Measurements from ENCODE around the gene PDZD4. TPM values are rescaled to one million over a fixed set of nuclear protein-coding genes. Genes with fewer than 3 reads are reported as not detected.
A peak's percentile ranks its signal among the peaks of the same experiment; 100 is the strongest.

PDZD4 gene
- total RNA-seq, 1 donor: 15.6 TPM

- Histone ChIP-seq H3K9me3 (ENCODE audit: low read depth, low read length) (no peaks in the 10 kb centered on the region), H3K4me1 (ENCODE audit: insufficient read depth, low read length) (peaks cover 25% of the 10 kb centered on the region), H3K4me3 (ENCODE audit: low read length) (no peak overlapping the region), H3K27me3 (ENCODE audit: insufficient read depth, low read length) (no peaks in the 10 kb centered on the region)
Observed at GRCh38 chrX:153797415-153798015, 32.8 kb downstream of the PDZD4 start.

DNA sequence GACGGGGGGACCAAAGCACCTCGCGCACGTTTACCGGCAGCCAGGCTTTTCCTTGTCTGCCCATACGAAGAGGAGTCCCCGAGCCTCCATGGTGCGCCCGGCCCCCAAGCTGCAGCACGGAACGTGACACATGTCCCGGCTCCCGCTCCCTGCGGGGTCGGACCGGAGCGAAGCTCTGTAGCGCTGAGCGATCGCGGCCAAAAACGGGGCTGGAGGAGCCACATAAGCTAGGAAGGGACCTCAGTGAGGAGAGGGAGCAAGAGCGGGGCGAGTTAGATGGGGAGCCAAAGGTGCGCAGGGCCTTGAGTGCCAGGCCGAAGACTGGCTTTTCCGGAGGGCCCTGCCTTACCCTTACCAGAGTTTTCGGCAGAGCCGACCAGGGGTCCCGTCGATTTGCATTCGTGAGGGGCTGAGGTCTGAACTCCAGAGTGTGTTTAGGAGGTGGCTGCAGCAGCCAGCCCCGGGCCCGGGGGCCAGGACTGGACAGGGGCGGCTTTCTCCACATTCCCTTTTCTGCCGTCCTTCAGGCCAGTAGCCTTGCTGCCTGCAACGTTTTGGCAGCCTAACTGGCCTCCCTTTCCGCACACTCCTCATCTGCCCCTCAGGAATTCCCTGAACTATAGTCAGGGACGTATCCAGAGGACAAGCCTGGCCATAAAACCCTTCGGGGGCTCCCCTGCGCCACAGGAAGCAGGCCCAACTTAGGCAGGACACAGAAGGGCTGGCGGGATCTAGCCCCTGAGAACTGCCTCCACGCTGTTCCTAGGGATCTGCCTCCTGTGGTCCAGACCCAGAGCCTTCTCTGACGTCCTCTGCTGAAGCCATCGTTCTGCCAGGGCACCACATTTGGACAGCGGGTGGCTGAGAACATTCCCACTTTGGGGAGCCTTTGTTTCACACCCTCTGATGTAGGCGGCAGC lies 35.2 kb downstream of the PDZD4 start:
- no peaks in the 10 kb centered on the region for H3K27me3 ChIP-seq (ENCODE audit: insufficient read depth, low read length)
- peaks cover 29% of the 10 kb centered on the region for H3K4me1 ChIP-seq (ENCODE audit: insufficient read depth, low read length)
- no peaks in the 10 kb centered on the region for H3K9me3 ChIP-seq (ENCODE audit: low read depth, low read length)
- peak overlapping the region; percentile 64 for H3K4me3 ChIP-seq (ENCODE audit: low read length)

DNA sequence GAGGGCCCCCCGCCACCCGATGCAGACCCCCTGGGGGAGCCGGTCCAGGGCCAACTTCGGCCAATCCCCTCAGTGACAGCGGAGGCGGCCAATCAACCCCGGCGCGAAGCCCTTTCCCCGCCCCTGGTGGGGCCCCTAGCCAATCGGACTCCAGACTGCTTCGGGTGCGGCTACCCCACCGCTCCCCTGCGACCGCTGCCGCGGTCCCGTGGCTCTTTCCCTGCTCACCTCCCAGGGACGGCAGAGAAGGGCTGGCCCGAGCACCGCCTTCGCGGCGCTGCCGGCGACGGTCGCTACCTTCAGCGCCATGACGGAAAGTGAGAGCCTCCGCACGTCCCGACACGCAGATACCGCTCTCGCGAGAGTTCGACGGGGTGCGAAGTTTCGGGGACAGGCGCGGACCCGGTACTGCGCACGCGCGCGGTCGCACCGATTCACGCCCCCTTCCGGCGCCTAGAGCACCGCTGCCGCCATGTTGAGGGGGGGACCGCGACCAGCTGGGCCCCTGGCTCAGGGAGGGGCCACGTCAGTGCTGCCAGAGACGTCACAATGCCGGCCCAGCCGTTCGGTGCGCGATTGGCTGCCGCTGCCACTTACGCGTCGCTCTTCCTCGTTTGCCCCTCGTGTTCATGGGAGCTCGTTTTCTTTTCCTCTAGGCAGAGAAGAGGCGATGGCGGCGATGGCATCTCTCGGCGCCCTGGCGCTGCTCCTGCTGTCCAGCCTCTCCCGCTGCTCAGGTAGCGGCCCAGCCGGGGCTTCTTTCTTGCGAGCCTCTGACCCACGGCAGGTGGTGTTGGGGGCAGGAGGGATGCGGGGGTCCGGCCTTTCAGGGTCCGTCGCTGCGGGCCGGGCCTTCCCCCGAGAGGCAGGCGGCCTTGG lies 36.1 kb downstream of the PDZD4 start, which contains the start of the genes IDH3G and SSR4:
TSS of gene IDH3G (minus strand) at position 358 of the 879 bp plus-strand sequence. CDS start at position 309, 49 bp downstream.
TSS of gene SSR4 (plus strand) at position 651 of the 879 bp plus-strand sequence. CDS start at position 671, 20 bp downstream.
- peak within 1 kb of the TSS; percentile 64 for H3K4me3 ChIP-seq (ENCODE audit: low read length)

GRCh38 chrX:153793291-153793690 lies 37.1 kb downstream of the PDZD4 start:
- Histone ChIP-seq H3K9me3 (ENCODE audit: low read depth, low read length) (no peaks in the 10 kb centered on the region), H3K4me1 (ENCODE audit: insufficient read depth, low read length) (peaks cover 29% of the 10 kb centered on the region), H3K4me3 (ENCODE audit: low read length) (peak overlapping the region; percentile 64), H3K27me3 (ENCODE audit: insufficient read depth, low read length) (no peaks in the 10 kb centered on the region)

More for the DNA sequence above, 36.1 kb downstream of the PDZD4 start, which contains the start of the genes IDH3G and SSR4:
- Histone ChIP-seq H3K9me3 (ENCODE audit: low read depth, low read length) (no peaks in the 10 kb centered on the region), H3K4me1 (ENCODE audit: insufficient read depth, low read length) (peaks cover 29% of the 10 kb centered on the region), H3K27me3 (ENCODE audit: insufficient read depth, low read length) (no peaks in the 10 kb centered on the region)

DNA sequence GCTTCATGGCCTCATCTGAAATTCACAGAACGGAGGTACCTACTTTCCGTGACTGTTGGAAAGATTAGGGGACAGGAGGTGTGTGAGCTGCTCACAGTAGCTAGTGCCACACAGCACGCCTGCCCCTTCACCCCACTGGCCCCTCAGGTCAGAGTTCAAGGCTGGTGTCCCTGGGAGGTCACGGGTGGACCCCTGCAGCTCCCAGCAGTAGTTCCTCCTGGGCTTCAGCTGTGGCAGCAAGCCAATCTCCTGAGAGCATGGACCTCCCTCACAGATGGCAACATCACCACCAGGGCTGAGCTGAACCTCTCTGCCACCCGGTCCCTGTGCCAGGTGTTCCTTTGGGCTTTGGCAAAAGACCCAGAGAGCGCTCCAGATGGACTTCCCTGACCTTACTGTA lies 38.0 kb downstream of the PDZD4 start:
- H3K9me3 ChIP-seq (ENCODE audit: low read depth, low read length): no peaks in the 10 kb centered on the region
- no peaks in the 10 kb centered on the region for H3K27me3 ChIP-seq (ENCODE audit: insufficient read depth, low read length)
- peaks cover 29% of the 10 kb centered on the region for H3K4me1 ChIP-seq (ENCODE audit: insufficient read depth, low read length)
- no peak overlapping the region for H3K4me3 ChIP-seq (ENCODE audit: low read length)

GRCh38 chrX:153791104-153791852 lies 39.1 kb downstream of the PDZD4 start:
- Histone ChIP-seq H3K27me3 (ENCODE audit: insufficient read depth, low read length) (no peaks in the 10 kb centered on the region), H3K4me3 (ENCODE audit: low read length) (no peak overlapping the region), H3K4me1 (ENCODE audit: insufficient read depth, low read length) (peaks cover 27% of the 10 kb centered on the region), H3K9me3 (ENCODE audit: low read depth, low read length) (no peaks in the 10 kb centered on the region)

DNA sequence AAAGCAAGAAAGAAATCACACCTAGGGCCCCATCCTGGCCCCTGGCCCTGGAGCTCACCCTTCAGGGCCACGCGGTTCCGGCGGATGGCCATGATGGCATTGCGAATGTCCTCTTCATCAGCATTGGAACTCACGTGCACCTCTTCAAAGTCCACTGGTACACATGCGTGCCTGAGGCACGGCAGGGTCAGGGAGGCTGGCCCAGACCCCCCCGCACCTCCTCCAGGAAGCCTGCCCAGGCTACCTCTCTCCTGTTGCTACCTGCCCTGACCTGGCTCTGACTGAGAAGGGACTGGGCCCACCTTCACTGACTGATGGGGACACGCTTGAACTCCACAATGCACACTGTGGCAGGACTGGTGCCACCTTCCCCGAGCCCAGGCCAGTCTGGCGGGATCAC lies 40.7 kb downstream of the PDZD4 start:
- H3K9me3 ChIP-seq (ENCODE audit: low read depth, low read length): no peaks in the 10 kb centered on the region
- peaks cover 15% of the 10 kb centered on the region for H3K4me1 ChIP-seq (ENCODE audit: insufficient read depth, low read length)
- no peaks in the 10 kb centered on the region for H3K27me3 ChIP-seq (ENCODE audit: insufficient read depth, low read length)
- H3K4me3 ChIP-seq (ENCODE audit: low read length): no peak overlapping the region

DNA sequence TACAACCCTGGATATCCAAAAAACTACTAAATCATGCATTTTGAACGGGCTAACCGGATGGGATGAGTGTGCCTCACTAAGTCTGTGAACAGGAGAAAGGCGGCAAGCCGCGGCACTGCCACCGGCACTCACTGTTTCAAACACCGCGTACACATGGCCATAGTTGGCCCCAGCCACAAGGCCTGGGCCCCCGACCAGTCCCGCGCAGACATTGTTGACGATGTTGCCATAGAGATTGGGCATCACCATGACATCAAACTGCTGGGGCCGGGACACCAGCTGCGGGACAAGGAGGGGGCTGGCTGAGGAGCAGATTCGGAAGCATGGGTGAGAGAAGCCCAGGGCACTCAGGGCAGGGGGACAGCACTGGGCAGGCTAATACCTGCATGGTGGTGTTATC lies 43.7 kb downstream of the PDZD4 start:
- H3K9me3 ChIP-seq (ENCODE audit: low read depth, low read length): no peaks in the 10 kb centered on the region
- H3K4me3 ChIP-seq (ENCODE audit: low read length): no peak overlapping the region
- H3K4me1 ChIP-seq (ENCODE audit: insufficient read depth, low read length): no peaks in the 10 kb centered on the region
- no peaks in the 10 kb centered on the region for H3K27me3 ChIP-seq (ENCODE audit: insufficient read depth, low read length)

DNA sequence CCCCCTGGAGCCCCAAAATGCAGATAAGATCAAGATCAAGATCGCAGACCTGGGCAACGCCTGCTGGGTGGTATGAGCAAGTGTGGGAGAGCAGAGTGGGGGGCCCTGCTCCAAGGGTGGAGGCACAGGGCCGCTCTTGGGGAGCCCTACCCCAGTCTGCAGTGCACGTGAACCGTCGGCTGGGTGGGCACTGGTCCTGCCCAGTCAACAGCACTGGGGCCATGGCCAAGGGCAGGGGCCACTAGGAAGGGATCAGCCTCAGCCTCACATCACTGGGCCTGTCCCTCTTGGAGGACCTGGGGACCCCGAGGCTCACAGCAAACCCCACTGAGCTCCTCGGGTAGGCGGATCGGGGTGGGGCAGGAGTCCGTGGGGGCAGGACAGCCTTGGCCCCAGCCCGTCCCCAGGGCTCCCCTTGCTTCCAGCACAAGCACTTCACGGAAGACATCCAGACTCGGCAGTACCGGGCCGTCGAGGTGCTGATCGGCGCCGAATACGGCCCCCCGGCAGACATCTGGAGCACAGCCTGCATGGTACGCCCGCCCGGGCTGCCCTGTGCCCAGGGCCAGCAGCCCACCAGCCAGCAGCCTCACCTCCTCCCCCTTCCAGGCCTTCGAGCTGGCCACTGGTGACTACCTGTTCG lies 45.9 kb downstream of the PDZD4 start:
- no peak overlapping the region for H3K4me3 ChIP-seq (ENCODE audit: low read length)
- no peaks in the 10 kb centered on the region for H3K4me1 ChIP-seq (ENCODE audit: insufficient read depth, low read length)
- H3K27me3 ChIP-seq (ENCODE audit: insufficient read depth, low read length): no peaks in the 10 kb centered on the region
- H3K9me3 ChIP-seq (ENCODE audit: low read depth, low read length): no peaks in the 10 kb centered on the region

GRCh38 chrX:153783378-153784013 lies 46.8 kb downstream of the PDZD4 start:
- Histone ChIP-seq H3K4me3 (ENCODE audit: low read length) (no peak overlapping the region), H3K9me3 (ENCODE audit: low read depth, low read length) (no peaks in the 10 kb centered on the region), H3K27me3 (ENCODE audit: insufficient read depth, low read length) (no peaks in the 10 kb centered on the region), H3K4me1 (ENCODE audit: insufficient read depth, low read length) (no peaks in the 10 kb centered on the region)

DNA sequence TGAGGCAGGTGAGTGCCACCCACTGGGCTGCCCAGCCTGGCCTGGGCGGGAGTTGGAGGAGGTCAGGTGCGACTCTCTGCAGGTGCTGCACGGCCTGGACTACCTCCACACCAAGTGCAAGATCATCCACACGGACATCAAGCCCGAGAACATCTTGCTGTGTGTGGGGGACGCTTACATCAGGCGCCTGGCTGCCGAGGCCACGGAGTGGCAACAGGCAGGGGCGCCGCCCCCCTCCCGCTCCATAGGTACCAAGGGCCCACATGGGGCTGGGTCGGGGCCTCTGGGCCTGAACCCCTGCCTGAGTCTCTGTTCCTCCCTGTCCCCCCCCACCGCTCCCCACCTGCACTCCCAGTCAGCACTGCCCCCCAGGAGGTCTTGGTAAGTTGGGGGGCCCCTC lies 47.5 kb downstream of the PDZD4 start:
- Histone ChIP-seq H3K4me1 (ENCODE audit: insufficient read depth, low read length) (no peaks in the 10 kb centered on the region), H3K4me3 (ENCODE audit: low read length) (no peak overlapping the region), H3K9me3 (ENCODE audit: low read depth, low read length) (no peaks in the 10 kb centered on the region), H3K27me3 (ENCODE audit: insufficient read depth, low read length) (no peaks in the 10 kb centered on the region)

GRCh38 chrX:153782313-153782712 lies 48.0 kb downstream of the PDZD4 start:
- Histone ChIP-seq H3K9me3 (ENCODE audit: low read depth, low read length) (no peaks in the 10 kb centered on the region), H3K4me1 (ENCODE audit: insufficient read depth, low read length) (no peaks in the 10 kb centered on the region), H3K27me3 (ENCODE audit: insufficient read depth, low read length) (no peaks in the 10 kb centered on the region), H3K4me3 (ENCODE audit: low read length) (no peak overlapping the region)

DNA sequence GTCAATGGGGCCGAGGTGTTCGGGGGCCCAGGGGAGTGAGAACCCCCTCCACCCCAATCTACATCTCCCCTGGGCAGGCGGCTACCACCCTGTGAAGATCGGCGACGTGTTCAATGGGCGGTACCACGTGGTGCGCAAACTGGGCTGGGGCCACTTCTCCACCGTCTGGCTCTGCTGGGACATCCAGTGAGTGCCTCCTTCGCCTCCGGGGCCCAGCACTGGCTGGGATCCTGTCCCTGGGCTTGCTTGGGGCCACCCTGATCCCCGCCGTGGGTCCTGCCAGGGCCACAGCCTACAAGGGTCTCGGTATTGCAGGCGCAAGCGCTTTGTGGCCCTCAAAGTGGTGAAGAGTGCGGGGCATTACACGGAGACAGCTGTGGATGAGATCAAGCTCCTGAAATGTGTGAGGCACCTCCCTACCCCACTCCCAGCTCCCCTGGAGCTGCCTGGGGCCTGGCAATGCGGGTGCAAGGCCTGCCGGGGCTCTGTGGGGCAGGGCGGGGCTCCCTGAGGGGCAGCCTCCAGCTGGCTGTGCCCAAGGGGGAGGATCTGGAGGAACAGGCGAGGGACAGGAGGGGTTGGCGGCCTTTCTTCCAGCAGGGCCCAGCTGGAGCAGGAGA lies 48.8 kb downstream of the PDZD4 start:
- H3K27me3 ChIP-seq (ENCODE audit: insufficient read depth, low read length): no peaks in the 10 kb centered on the region
- H3K4me1 ChIP-seq (ENCODE audit: insufficient read depth, low read length): no peaks in the 10 kb centered on the region
- no peak overlapping the region for H3K4me3 ChIP-seq (ENCODE audit: low read length)
- H3K9me3 ChIP-seq (ENCODE audit: low read depth, low read length): no peaks in the 10 kb centered on the region
